Lung (tissue), 12 donors: ENCODE measurements around the gene CCDC15. TPM values are rescaled to one million over a fixed set of nuclear protein-coding genes. Genes with fewer than 3 reads are reported as not detected.

Experiments used
- ATAC-seq: fragments of 200-7000 bp; cut with Tn5 transposase; one replicate; pipeline ENCODE4 v1.9.1; 2020; ENCODE audit warnings: moderate number of reproducible peaks; ENCODE audit not compliant: insufficient read depth, low FRiP score
- DNase-seq, 3 donors: peaks; one replicate each; pipeline ENCODE4 v3.0.0-alpha.2; 2013 to 2017
- H3K27ac ChIP-seq, 2 donors: one replicate each; pipeline ENCODE4 v1.5.1; 2013; ENCODE audit warnings: mild to moderate bottlenecking in 2 of 2, moderate library complexity in 2 of 2, control low read depth in 1 of 2, inconsistent platforms in 1 of 2, low read depth in 1 of 2, low read length in 1 of 2
- H3K27me3 ChIP-seq, 3 donors: one replicate each; pipeline ENCODE4 v1.5.1; 2013; ENCODE audit warnings: low read length in 2 of 3; ENCODE audit not compliant: control insufficient read depth in 3 of 3, insufficient read depth in 3 of 3
- H3K36me3 ChIP-seq, 4 donors: one replicate each; pipeline ENCODE4 v1.5.1; 2013; ENCODE audit warnings: low read length in 4 of 4, mild to moderate bottlenecking in 1 of 4, moderate library complexity in 1 of 4; ENCODE audit not compliant: control insufficient read depth in 4 of 4, insufficient read depth in 4 of 4
- H3K4me1 ChIP-seq, 5 donors: one replicate each; pipeline ENCODE4 v1.5.1; 2013; ENCODE audit warnings: low read length in 5 of 5, mild to moderate bottlenecking in 2 of 5, moderate library complexity in 1 of 5; ENCODE audit not compliant: control insufficient read depth in 5 of 5, insufficient read depth in 5 of 5
- H3K4me3 ChIP-seq: one replicate; pipeline ENCODE4 v1.5.1; 2013; ENCODE audit warnings: mild to moderate bottlenecking, control low read depth, moderate library complexity
- H3K9ac ChIP-seq, 2 donors: one replicate each; pipeline ENCODE4 v1.5.1; 2013; ENCODE audit warnings: low read length in 2 of 2, control low read depth in 1 of 2; ENCODE audit not compliant: insufficient read depth in 1 of 2
- H3K9me3 ChIP-seq, 4 donors: one replicate each; pipeline ENCODE4 v1.5.1; 2013; ENCODE audit warnings: low read length in 3 of 4, mild to moderate bottlenecking in 1 of 4, moderate library complexity in 1 of 4; ENCODE audit not compliant: control insufficient read depth in 4 of 4, insufficient read depth in 3 of 4
- CTCF ChIP-seq: IDR thresholded peaks from 2 replicates; pipeline ENCODE4 v1.5.1; 2012; ENCODE audit warnings: mild to moderate bottlenecking; ENCODE audit errors: control extremely low read depth, extremely low read depth
- WGBS, 2 donors: extraction: QIAGEN DNeasy Blood & Tissue Kit; methylation state at CpG; one replicate each; pipeline ENCODE4 v1.1.7; 2013; 5-methylcytosine and 5-hydroxymethylcytosine counted together
- polyA plus RNA-seq, 2 donors: library from polyadenylated mRNA; stranded (reverse); fragments of 200-250 nt; gene quantifications; one replicate each; pipeline ENCODE4 v1.2.1, GENCODE V29; 2013
- total RNA-seq, 2 donors: library from RNA; depleted of rRNA in 1 of 2; stranded (reverse); fragments of >200 nt in 1 of 2; gene quantifications; one replicate each; pipeline ENCODE4 v1.2.1, GENCODE V29; 2014 to 2021
- donor health status: control.
- donor health status: control.
- donor health status: Bipolar disorder and iron deficiency.
- donor health status: healthy.
- donor health status: DM: yes; HTN: yes; CAD: no.

CCDC15 gene
- total and polyA plus RNA-seq, 4 donors = 0.65 to 5.1 (median 1.1) TPM

- TF ChIP-seq CTCF = no peak
- no peaks in the 10 kb centered on the region for H3K9me3 ChIP-seq
- H3K36me3 ChIP-seq = no peaks in the 10 kb centered on the region
- H3K4me1 ChIP-seq = no peaks in the 10 kb centered on the region
- DNase-seq = no peak
- H3K27ac ChIP-seq = no peak overlapping the region
- no peak overlapping the region for H3K9ac ChIP-seq
- 88 to 94% methylated on average over 2 of the region's 2 CpGs for WGBS, 2 donors
- no peak for ATAC-seq
- no peaks in the 10 kb centered on the region for H3K27me3 ChIP-seq
- no peak overlapping the region for H3K4me3 ChIP-seq
These were observed 17.8 kb downstream of the CCDC15 start for GRCh38 chr11:124971810-124972209.

- Histone ChIP-seq H3K9ac (no peak overlapping the region), H3K36me3 (peaks cover 0 to 5% (median 0%) of the 10 kb centered on the region in 4 donors), H3K27me3 (no peaks in the 10 kb centered on the region), H3K9me3 (peaks cover 0 to 2% (median under 1%) of the 10 kb centered on the region in 4 donors), H3K4me1 (no peaks in the 10 kb centered on the region), H3K4me3 (no peak overlapping the region), H3K27ac (no peak overlapping the region)
- DNase-seq (no peak), ATAC-seq (no peak)
- WGBS, 2 donors = 95% methylated on average over 3 of the region's 3 CpGs
- no peak for TF ChIP-seq CTCF
These were observed 22.5 kb downstream of the CCDC15 start for GRCh38 chr11:124976531-124976930.

- H3K4me1 ChIP-seq = no peaks in the 10 kb centered on the region
- H3K27me3 ChIP-seq = no peaks in the 10 kb centered on the region
- H3K9me3 ChIP-seq = peaks cover 0 to 5% (median 2%) of the 10 kb centered on the region in 4 donors
- WGBS, 2 donors = 85 to 88% methylated on average over 2 of the region's 2 CpGs
- no peak overlapping the region for H3K27ac ChIP-seq
- no peak for ATAC-seq
- no peak overlapping the region for H3K4me3 ChIP-seq
- DNase-seq = peak in 1 of 3 donors; percentile 3
- H3K36me3 ChIP-seq = peaks cover 0 to 5% (median 0%) of the 10 kb centered on the region in 4 donors
- H3K9ac ChIP-seq = no peak overlapping the region
- TF ChIP-seq CTCF = no peak
These were observed 23.0 kb downstream of the CCDC15 start for GRCh38 chr11:124977006-124977405.

GRCh38 chr11:124978316-124978715, 24.3 kb downstream of the CCDC15 start:
- H3K4me3 ChIP-seq = no peak overlapping the region
- no peak for TF ChIP-seq CTCF
- H3K9ac ChIP-seq = no peak overlapping the region
- ATAC-seq (no peak), DNase-seq (no peak)
- no peak overlapping the region for H3K27ac ChIP-seq
- no peaks in the 10 kb centered on the region for H3K27me3 ChIP-seq
- H3K4me1 ChIP-seq = no peaks in the 10 kb centered on the region
- H3K9me3 ChIP-seq = peaks cover 0 to 7% (median 5%) of the 10 kb centered on the region in 4 donors
- 95% methylated on average over 2 of the region's 2 CpGs for WGBS, 2 donors
- peaks cover 0 to 5% (median 0%) of the 10 kb centered on the region in 4 donors for H3K36me3 ChIP-seq
